Neural crest cell (in vitro differentiated cells): ENCODE data around the gene NEK7. TPM values are rescaled to one million over a fixed set of nuclear protein-coding genes. Genes with fewer than 3 reads are reported as not detected.

ENCODE experiments used
- DNase-seq: peaks from one replicate; pipeline ENCODE4 v3.0.0; 2021; ENCODE audit warnings: low read depth, mixed read lengths, low spot score
- H3K27ac Mint-ChIP-seq: one replicate; pipeline ENCODE4 v1.8.0; 2021; ENCODE audit warnings: mild to moderate bottlenecking, mixed read lengths; ENCODE audit not compliant: unreplicated experiment
- H3K27me3 Mint-ChIP-seq: 2 replicates; pipeline ENCODE4 v1.8.0; 2021; ENCODE audit warnings: low read depth, mild to moderate bottlenecking, mixed read lengths
- H3K36me3 Mint-ChIP-seq: 2 replicates; pipeline ENCODE4 v1.8.0; 2021; ENCODE audit warnings: low read depth, mild to moderate bottlenecking, mixed read lengths
- H3K4me1 Mint-ChIP-seq: 2 replicates; pipeline ENCODE4 v1.8.0; 2021; ENCODE audit warnings: mixed read lengths
- H3K4me3 Mint-ChIP-seq: one replicate; pipeline ENCODE4 v1.8.0; 2021; ENCODE audit warnings: mild to moderate bottlenecking, mixed read lengths
- H3K9me3 Mint-ChIP-seq: 2 replicates; pipeline ENCODE4 v1.8.0; 2021; ENCODE audit warnings: mixed read lengths
- total RNA-seq: library from RNA; stranded (reverse); gene quantifications from 2 replicates; pipeline ENCODE4 v1.2.1, GENCODE V29; 2021
- TF ChIP-seq, protein P1 (sequence below): fragments of 200-600 bp; sonication (generic); conservative IDR thresholded peaks from 2 replicates; pipeline ENCODE4 v1.5.0; 2021; ENCODE audit warnings: antibody characterized with exemption, mild to moderate bottlenecking

NEK7 gene
- total RNA-seq, 1 donor from 2014 or later: 12.5 TPM

GRCh38 chr1:198259333-198260074 lies 102.7 kb downstream of the NEK7 start:
- Mint-ChIP-seq H3K27ac (no peak overlapping the region), H3K4me1 (no peaks in the 10 kb centered on the region), H3K4me3 (no peak overlapping the region), H3K27me3 (no peaks in the 10 kb centered on the region), H3K36me3 (no peaks in the 10 kb centered on the region), H3K9me3 (no peaks in the 10 kb centered on the region)
- TF ChIP-seq, protein P1, sequence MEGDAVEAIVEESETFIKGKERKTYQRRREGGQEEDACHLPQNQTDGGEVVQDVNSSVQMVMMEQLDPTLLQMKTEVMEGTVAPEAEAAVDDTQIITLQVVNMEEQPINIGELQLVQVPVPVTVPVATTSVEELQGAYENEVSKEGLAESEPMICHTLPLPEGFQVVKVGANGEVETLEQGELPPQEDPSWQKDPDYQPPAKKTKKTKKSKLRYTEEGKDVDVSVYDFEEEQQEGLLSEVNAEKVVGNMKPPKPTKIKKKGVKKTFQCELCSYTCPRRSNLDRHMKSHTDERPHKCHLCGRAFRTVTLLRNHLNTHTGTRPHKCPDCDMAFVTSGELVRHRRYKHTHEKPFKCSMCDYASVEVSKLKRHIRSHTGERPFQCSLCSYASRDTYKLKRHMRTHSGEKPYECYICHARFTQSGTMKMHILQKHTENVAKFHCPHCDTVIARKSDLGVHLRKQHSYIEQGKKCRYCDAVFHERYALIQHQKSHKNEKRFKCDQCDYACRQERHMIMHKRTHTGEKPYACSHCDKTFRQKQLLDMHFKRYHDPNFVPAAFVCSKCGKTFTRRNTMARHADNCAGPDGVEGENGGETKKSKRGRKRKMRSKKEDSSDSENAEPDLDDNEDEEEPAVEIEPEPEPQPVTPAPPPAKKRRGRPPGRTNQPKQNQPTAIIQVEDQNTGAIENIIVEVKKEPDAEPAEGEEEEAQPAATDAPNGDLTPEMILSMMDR: no peak
- DNase-seq: no peak

DNA sequence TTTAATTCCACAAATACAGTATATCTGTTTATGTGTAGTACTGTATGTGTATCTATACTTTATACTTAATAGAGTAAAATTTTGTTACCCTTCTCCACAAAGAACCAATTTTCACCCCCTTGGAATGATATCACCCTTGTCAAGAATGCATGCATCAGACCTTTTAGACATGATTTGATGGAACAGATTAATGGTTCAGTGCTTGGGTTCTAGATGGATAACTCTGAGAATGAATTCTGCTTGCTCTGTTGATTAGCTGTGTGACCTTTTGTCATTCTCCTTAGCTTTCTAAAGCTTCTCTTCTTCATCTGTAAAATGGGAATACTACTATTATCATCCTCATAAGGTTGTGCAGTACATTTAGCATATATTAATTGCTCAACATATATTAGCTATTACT lies 105.1 kb downstream of the NEK7 start:
- no peaks in the 10 kb centered on the region for H3K4me1 Mint-ChIP-seq
- no peak overlapping the region for H3K27ac Mint-ChIP-seq
- H3K4me3 Mint-ChIP-seq: no peak overlapping the region
- H3K9me3 Mint-ChIP-seq: no peaks in the 10 kb centered on the region
- H3K36me3 Mint-ChIP-seq: no peaks in the 10 kb centered on the region
- TF ChIP-seq, protein P1: no peak
- DNase-seq: no peak
- no peaks in the 10 kb centered on the region for H3K27me3 Mint-ChIP-seq

DNA sequence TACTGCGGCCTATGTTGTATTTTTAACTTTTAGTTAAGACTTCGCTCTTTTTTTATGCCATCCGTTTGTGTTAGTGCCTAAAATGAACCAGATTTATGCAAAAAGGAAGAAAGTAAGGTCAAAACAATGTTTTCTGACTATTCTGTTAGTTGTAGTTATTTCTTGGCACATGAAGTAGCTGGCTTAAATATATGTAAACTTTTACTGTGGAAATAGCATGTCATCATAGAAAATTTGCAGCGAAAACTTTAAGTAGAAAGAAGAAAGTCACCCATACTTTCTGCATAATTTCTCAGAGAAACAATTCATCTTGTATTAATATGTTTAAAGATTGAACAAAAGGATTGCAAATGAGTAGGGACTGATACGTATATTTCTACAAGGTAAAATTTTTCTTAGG lies 106.4 kb downstream of the NEK7 start:
- TF ChIP-seq, protein P1: no peak
- Mint-ChIP-seq H3K4me1 (no peaks in the 10 kb centered on the region), H3K27ac (no peak overlapping the region), H3K36me3 (no peaks in the 10 kb centered on the region), H3K27me3 (no peaks in the 10 kb centered on the region), H3K4me3 (no peak overlapping the region), H3K9me3 (no peaks in the 10 kb centered on the region)
- no peak for DNase-seq

GRCh38 chr1:198264282-198264681 lies 107.5 kb downstream of the NEK7 start:
- H3K4me1 Mint-ChIP-seq: no peaks in the 10 kb centered on the region
- H3K27ac Mint-ChIP-seq: no peak overlapping the region
- TF ChIP-seq, protein P1: no peak
- H3K36me3 Mint-ChIP-seq: no peaks in the 10 kb centered on the region
- DNase-seq: no peak
- no peak overlapping the region for H3K4me3 Mint-ChIP-seq
- no peaks in the 10 kb centered on the region for H3K9me3 Mint-ChIP-seq
- no peaks in the 10 kb centered on the region for H3K27me3 Mint-ChIP-seq

- TF ChIP-seq, protein P1: no peak
- Mint-ChIP-seq H3K4me3 (no peak overlapping the region), H3K4me1 (no peaks in the 10 kb centered on the region), H3K36me3 (no peaks in the 10 kb centered on the region), H3K27me3 (no peaks in the 10 kb centered on the region), H3K27ac (no peak overlapping the region), H3K9me3 (no peaks in the 10 kb centered on the region)
- DNase-seq: no peak
These were observed 108.4 kb downstream of the NEK7 start for GRCh38 chr1:198265073-198265661.
